Parathyroid adenoma (tissue), 2 donors: Measurements from ENCODE around the gene EIF3B.
"Not testable (repeated sequence)": the region's sequence is repeated elsewhere in the genome, so short reads cannot be mapped to it uniquely, and the experiment has no call there.

ENCODE experiments used
- H2AFZ ChIP-seq: fragments of 300-600 bp; sonication (generic); one replicate; pipeline ENCODE4 v1.7.0; 2017; ENCODE audit warnings: antibody characterized with exemption, mild to moderate bottlenecking
- H3K27ac ChIP-seq: fragments of 300-600 bp; sonication (generic); one replicate; pipeline ENCODE4 v1.7.0; 2017
- H3K27me3 ChIP-seq: fragments of 300-600 bp; sonication (generic); one replicate; pipeline ENCODE4 v1.7.0; 2017; ENCODE audit warnings: low read length; ENCODE audit not compliant: control insufficient read depth, insufficient read depth
- H3K36me3 ChIP-seq: fragments of 300-600 bp; sonication (generic); one replicate; pipeline ENCODE4 v1.7.0; 2017; ENCODE audit warnings: low read length; ENCODE audit not compliant: control insufficient read depth, insufficient read depth
- H3K4me1 ChIP-seq: fragments of 300-600 bp; sonication (generic); one replicate; pipeline ENCODE4 v1.7.0; 2017; ENCODE audit warnings: control low read depth
- H3K4me2 ChIP-seq: fragments of 300-600 bp; sonication (generic); one replicate; pipeline ENCODE4 v1.7.0; 2017; ENCODE audit warnings: low read length
- H3K4me3 ChIP-seq: fragments of 300-600 bp; sonication (generic); one replicate; pipeline ENCODE4 v1.7.0; 2017; ENCODE audit warnings: low read depth, low read length
- H3K79me2 ChIP-seq: fragments of 300-600 bp; sonication (generic); one replicate; pipeline ENCODE4 v1.7.0; 2017; ENCODE audit warnings: control low read depth
- H3K9ac ChIP-seq: fragments of 300-600 bp; sonication (generic); one replicate; pipeline ENCODE4 v1.7.0; 2017; ENCODE audit warnings: mild to moderate bottlenecking
- H3K9me3 ChIP-seq: fragments of 300-600 bp; sonication (generic); one replicate; pipeline ENCODE4 v1.7.0; 2017; ENCODE audit warnings: low read length; ENCODE audit not compliant: control insufficient read depth
- CTCF ChIP-seq: fragments of 300-600 bp; sonication (generic); IDR thresholded peaks from one replicate; pipeline ENCODE4 v1.7.0; 2017; ENCODE audit warnings: antibody characterized with exemption, mild to moderate bottlenecking
- donor health status: primary hyperparathyroidism.

Gene EIF3B

GRCh38 chr7:2326951-2327350 is 27.7 kb upstream of the EIF3B start:
- no peak for TF ChIP-seq CTCF
- Histone ChIP-seq H3K4me1 (no peaks in the 10 kb centered on the region), H3K36me3 (no peaks in the 10 kb centered on the region), H3K79me2 (no peaks in the 10 kb centered on the region), H3K4me2 (no peak overlapping the region), H3K9ac (no peak overlapping the region), H3K27me3 (no peaks in the 10 kb centered on the region), H3K9me3 (no peaks in the 10 kb centered on the region), H2AFZ (no peak overlapping the region), H3K4me3 (no peak overlapping the region), H3K27ac (no peak overlapping the region)

- no peaks in the 10 kb centered on the region for H3K79me2 ChIP-seq
- H3K4me2 ChIP-seq: no peak overlapping the region
- no peak overlapping the region for H2AFZ ChIP-seq
- no peak for TF ChIP-seq CTCF
- no peak overlapping the region for H3K9ac ChIP-seq
- H3K27me3 ChIP-seq: no peaks in the 10 kb centered on the region
- H3K27ac ChIP-seq: no peak overlapping the region
- H3K4me1 ChIP-seq: no peaks in the 10 kb centered on the region
- no peak overlapping the region for H3K4me3 ChIP-seq
- H3K9me3 ChIP-seq: no peaks in the 10 kb centered on the region
- no peaks in the 10 kb centered on the region for H3K36me3 ChIP-seq
These were observed 24.1 kb upstream of the EIF3B start for GRCh38 chr7:2330493-2330892.

- no peak overlapping the region for H2AFZ ChIP-seq
- H3K9ac ChIP-seq: no peak overlapping the region
- H3K36me3 ChIP-seq: no peaks in the 10 kb centered on the region
- H3K4me2 ChIP-seq: no peak overlapping the region
- H3K79me2 ChIP-seq: no peaks in the 10 kb centered on the region
- no peaks in the 10 kb centered on the region for H3K9me3 ChIP-seq
- H3K4me3 ChIP-seq: no peak overlapping the region
- H3K4me1 ChIP-seq: no peaks in the 10 kb centered on the region
- TF ChIP-seq CTCF: no peak
- H3K27ac ChIP-seq: no peak overlapping the region
- H3K27me3 ChIP-seq: no peaks in the 10 kb centered on the region
These were observed 22.9 kb upstream of the EIF3B start for GRCh38 chr7:2331707-2332106.

- H3K27me3 ChIP-seq, H3K36me3 ChIP-seq, H3K9me3 ChIP-seq, H2AFZ ChIP-seq, H3K9ac ChIP-seq, H3K4me1 ChIP-seq, H3K79me2 ChIP-seq, H3K27ac ChIP-seq, H3K4me3 ChIP-seq, H3K4me2 ChIP-seq: not testable (repeated sequence)
These were observed 21.9 kb upstream of the EIF3B start for GRCh38 chr7:2332606-2333231.

- Histone ChIP-seq H3K9me3 (no peaks in the 10 kb centered on the region), H3K4me2 (no peak overlapping the region), H3K4me3 (no peak overlapping the region), H3K27me3 (no peaks in the 10 kb centered on the region), H3K4me1 (no peaks in the 10 kb centered on the region), H3K27ac (no peak overlapping the region), H2AFZ (no peak overlapping the region), H3K9ac (no peak overlapping the region), H3K36me3 (no peaks in the 10 kb centered on the region), H3K79me2 (no peaks in the 10 kb centered on the region)
- no peak for TF ChIP-seq CTCF
These were observed 17.9 kb upstream of the EIF3B start for GRCh38 chr7:2336626-2337299.

GRCh38 chr7:2347351-2348063 is 7.1 kb upstream of the EIF3B start:
- H3K4me2 ChIP-seq, H3K9me3 ChIP-seq, H3K36me3 ChIP-seq, H3K9ac ChIP-seq, H3K4me1 ChIP-seq, H3K27me3 ChIP-seq, H3K4me3 ChIP-seq, H3K79me2 ChIP-seq, H3K27ac ChIP-seq: not testable (repeated sequence)
- peak overlapping the region; percentile 38 for H2AFZ ChIP-seq
